GM12878 (cell line): ENCODE measurements around the gene MSLN. TPM values are rescaled to one million over a fixed set of nuclear protein-coding genes. Genes with fewer than 3 reads are reported as not detected.

ENCODE experiments used
- CBX5 ChIP-seq: sonication (generic); IDR thresholded peaks from 2 replicates; pipeline ENCODE4 v1.6.1; 2016; ENCODE audit warnings: low read depth, moderate library complexity, mild to moderate bottlenecking, inconsistent platforms
- CEBPB ChIP-seq, 2 experiments: fragments of 150-350 bp in 1 of 2; IDR thresholded peaks; 2 replicates each; pipeline ENCODE4 v1.6.1; 2012 to 2014; ENCODE audit warnings: low read depth in 2 of 2, low read length in 2 of 2, borderline replicate concordance in 1 of 2, inconsistent platforms in 1 of 2
- CUX1 ChIP-seq: IDR thresholded peaks from 2 replicates; pipeline ENCODE4 v1.6.1; 2012; ENCODE audit warnings: improper control_type of control experiment, low read depth, low read length; ENCODE audit not compliant: insufficient replicate concordance
- ETV6 ChIP-seq, 2 experiments: fragments of 450-650 bp in 1 of 2; IDR thresholded peaks in 1 of 2; conservative IDR thresholded peaks in 1 of 2; 2 replicates each; pipeline ENCODE4 v1.6.1; 2014; ENCODE audit warnings: antibody characterized with exemption in 1 of 2, borderline replicate concordance in 1 of 2, low read depth in 1 of 2, mild to moderate bottlenecking in 1 of 2, moderate library complexity in 1 of 2
- HDAC6 ChIP-seq: fragments of 200-600 bp; sonication (generic); IDR thresholded peaks from one replicate; pipeline ENCODE4 v1.8.0; 2017; ENCODE audit warnings: antibody characterized with exemption; ENCODE audit not compliant: unreplicated experiment
- JUND ChIP-seq: IDR thresholded peaks from 2 replicates; pipeline ENCODE4 v1.6.1; 2012; ENCODE audit warnings: low read depth, mild to moderate bottlenecking, low read length, improper control_type of control experiment, moderate library complexity
- KLF5 ChIP-seq: fragments of 450-650 bp; IDR thresholded peaks from 2 replicates; pipeline ENCODE4 v1.6.1; 2014; ENCODE audit warnings: mild to moderate bottlenecking; ENCODE audit not compliant: partially characterized antibody
- MTA2 ChIP-seq: fragments of 450-650 bp; IDR thresholded peaks from 2 replicates; pipeline ENCODE4 v1.6.1; 2016; ENCODE audit warnings: low read depth, mild to moderate bottlenecking, moderate library complexity
- NFYB ChIP-seq: IDR thresholded peaks from 2 replicates; pipeline ENCODE4 v1.6.1; 2011; ENCODE audit warnings: low read depth, mild to moderate bottlenecking, low read length, improper control_type of control experiment, moderate library complexity; ENCODE audit not compliant: insufficient read depth
- PAX8 ChIP-seq: fragments of 450-650 bp; IDR thresholded peaks from 2 replicates; pipeline ENCODE4 v1.6.1; 2017; ENCODE audit warnings: mild to moderate bottlenecking, moderate library complexity
- POU2F2 ChIP-seq: IDR thresholded peaks from 3 replicates; pipeline ENCODE4 v1.6.1; 2011; ENCODE audit warnings: low read depth, mild to moderate bottlenecking, low read length, borderline replicate concordance
- SIX5 ChIP-seq: IDR thresholded peaks from 2 replicates; pipeline ENCODE4 v1.6.1; 2011; ENCODE audit warnings: mild to moderate bottlenecking, low read depth, low read length, moderate library complexity; ENCODE audit not compliant: severe bottlenecking
- ZBTB33 ChIP-seq: fragments of 450-650 bp; IDR thresholded peaks from 2 replicates; pipeline ENCODE4 v1.6.1; 2017; ENCODE audit warnings: mild to moderate bottlenecking
- ZNF274 ChIP-seq: IDR thresholded peaks from one replicate; pipeline ENCODE4 v1.8.0; 2011; ENCODE audit not compliant: insufficient read length, insufficient read depth
- ZNF384 ChIP-seq: IDR thresholded peaks from 2 replicates; pipeline ENCODE4 v1.6.1; 2012; ENCODE audit warnings: low read depth, mild to moderate bottlenecking, low read length, improper control_type of control experiment, borderline replicate concordance
- ZZZ3 ChIP-seq: IDR thresholded peaks from 2 replicates; pipeline ENCODE4 v1.6.1; 2011; ENCODE audit warnings: low read depth; ENCODE audit not compliant: control insufficient read depth, insufficient read length
- polyA plus RNA-seq, 11 experiments: library from polyadenylated mRNA; depleted of rRNA in 4 of 11; unstranded in 6 of 11; stranded (reverse) in 5 of 11; fragments of >200 nt; fragmentation: Nextera tagmentation in 4 of 11; fragmentation: Illumina TruSeq in 1 of 11; extraction: Ambion mirVana in 4 of 11; extraction: Trizol in 1 of 11; gene quantifications; 1 replicate in 1 of 11; 2 replicates in 10 of 11; pipeline versions ENCODE4 v1.2.1 to v1.2.3, GENCODE V29; 2011 to 2016; ENCODE audit warnings: inconsistent platforms in 2 of 11, missing spikeins in 2 of 11, low read depth in 1 of 11
- total RNA-seq, 4 experiments: library from RNA; depleted of rRNA in 3 of 4; stranded (reverse); fragments of >200 nt in 3 of 4; fragmentation: Illumina TruSeq in 1 of 4; extraction: Trizol in 1 of 4; gene quantifications; 2 replicates each; pipeline versions ENCODE4 v1.2.1 to v1.2.3, GENCODE V29; 2013 to 2021
- TF ChIP-seq, protein P1 (sequence below): fragments of 450-650 bp; IDR thresholded peaks from 2 replicates; pipeline ENCODE4 v1.6.1; 2017; ENCODE audit warnings: mild to moderate bottlenecking, moderate library complexity

The MSLN gene
- total and polyA plus RNA-seq, 10 of the 15 experiments (the other 5 are each of a cell fraction or from before 2014, with no cell fraction given), result 0.08 TPM; not detected in 9

DNA sequence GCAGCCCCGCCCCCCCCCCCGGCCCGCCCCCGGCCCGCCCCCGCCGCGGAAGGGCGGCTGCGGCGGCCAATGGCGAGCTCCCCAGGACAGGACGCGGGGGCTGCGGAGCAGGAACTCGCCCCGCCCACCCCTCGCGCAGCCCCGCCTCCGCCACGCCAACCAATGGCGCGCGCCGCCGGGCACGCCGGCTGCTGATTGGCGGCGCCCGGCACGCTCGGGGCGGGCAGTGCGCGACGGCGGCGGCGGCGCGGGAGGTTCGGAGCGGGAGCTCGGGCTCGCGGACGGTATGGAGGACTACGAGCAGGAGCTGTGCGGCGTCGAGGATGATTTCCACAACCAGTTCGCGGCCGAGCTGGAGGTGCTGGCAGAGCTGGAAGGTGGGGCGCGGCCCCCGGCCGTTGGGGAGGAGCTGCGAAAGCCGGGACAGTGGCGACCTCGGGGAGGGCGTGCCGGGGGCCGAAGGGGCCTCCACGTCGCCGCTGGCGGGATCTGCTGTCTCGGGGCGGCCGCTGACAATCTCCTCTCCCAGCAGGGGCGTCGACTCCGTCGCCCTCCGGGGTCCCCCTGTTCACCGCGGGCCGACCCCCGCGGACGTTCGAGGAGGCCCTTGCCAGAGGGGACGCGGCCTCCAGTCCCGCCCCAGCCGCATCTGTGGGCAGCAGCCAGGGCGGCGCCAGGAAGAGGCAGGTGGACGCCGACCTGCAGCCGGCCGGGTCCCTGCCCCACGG is 28.0 kb downstream of the MSLN start, which contains the start of gene CHTF18 (continued):
- TF ChIP-seq CUX1 (no peak), CEBPB (IDR thresholded peaks at IDR 0.05; ENCODE audit: borderline replicate concordance in 1 of 2, low read depth in 2 of 2, low read length in 2 of 2) (no peak), HDAC6 (no peak), JUND (no peak), NFYB (peak; percentile 91), SIX5 (no peak), ETV6 (conservative IDR thresholded peaks at IDR 0.05 in 1 of 2, IDR thresholded peaks at IDR 0.05 in 1 of 2; ENCODE audit: borderline replicate concordance in 1 of 2, low read depth in 1 of 2) (no peak), ZBTB33 (no peak), ZNF384 (no peak), ZZZ3 (no peak), ZNF274 (no peak), CBX5 (no peak), MTA2 (no peak), KLF5 (no peak), PAX8 (no peak), POU2F2 (no peak)
- TF ChIP-seq, protein P1, sequence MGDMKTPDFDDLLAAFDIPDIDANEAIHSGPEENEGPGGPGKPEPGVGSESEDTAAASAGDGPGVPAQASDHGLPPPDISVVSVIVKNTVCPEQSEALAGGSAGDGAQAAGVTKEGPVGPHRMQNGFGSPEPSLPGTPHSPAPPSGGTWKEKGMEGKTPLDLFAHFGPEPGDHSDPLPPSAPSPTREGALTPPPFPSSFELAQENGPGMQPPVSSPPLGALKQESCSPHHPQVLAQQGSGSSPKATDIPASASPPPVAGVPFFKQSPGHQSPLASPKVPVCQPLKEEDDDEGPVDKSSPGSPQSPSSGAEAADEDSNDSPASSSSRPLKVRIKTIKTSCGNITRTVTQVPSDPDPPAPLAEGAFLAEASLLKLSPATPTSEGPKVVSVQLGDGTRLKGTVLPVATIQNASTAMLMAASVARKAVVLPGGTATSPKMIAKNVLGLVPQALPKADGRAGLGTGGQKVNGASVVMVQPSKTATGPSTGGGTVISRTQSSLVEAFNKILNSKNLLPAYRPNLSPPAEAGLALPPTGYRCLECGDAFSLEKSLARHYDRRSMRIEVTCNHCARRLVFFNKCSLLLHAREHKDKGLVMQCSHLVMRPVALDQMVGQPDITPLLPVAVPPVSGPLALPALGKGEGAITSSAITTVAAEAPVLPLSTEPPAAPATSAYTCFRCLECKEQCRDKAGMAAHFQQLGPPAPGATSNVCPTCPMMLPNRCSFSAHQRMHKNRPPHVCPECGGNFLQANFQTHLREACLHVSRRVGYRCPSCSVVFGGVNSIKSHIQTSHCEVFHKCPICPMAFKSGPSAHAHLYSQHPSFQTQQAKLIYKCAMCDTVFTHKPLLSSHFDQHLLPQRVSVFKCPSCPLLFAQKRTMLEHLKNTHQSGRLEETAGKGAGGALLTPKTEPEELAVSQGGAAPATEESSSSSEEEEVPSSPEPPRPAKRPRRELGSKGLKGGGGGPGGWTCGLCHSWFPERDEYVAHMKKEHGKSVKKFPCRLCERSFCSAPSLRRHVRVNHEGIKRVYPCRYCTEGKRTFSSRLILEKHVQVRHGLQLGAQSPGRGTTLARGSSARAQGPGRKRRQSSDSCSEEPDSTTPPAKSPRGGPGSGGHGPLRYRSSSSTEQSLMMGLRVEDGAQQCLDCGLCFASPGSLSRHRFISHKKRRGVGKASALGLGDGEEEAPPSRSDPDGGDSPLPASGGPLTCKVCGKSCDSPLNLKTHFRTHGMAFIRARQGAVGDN, result no peak
